NT2/D1 (cell line): Measurements from ENCODE around the gene RHOV.

Experiments
- DNase-seq: peaks from one replicate; pipeline ENCODE4 v3.0.0-alpha.2; 2011; ENCODE audit warnings: low read depth, low spot score
- H3K27me3 ChIP-seq: 2 replicates; pipeline ENCODE4 v1.6.0; 2011; ENCODE audit warnings: mild to moderate bottlenecking; ENCODE audit not compliant: insufficient read length, insufficient read depth
- H3K36me3 ChIP-seq: 2 replicates; pipeline ENCODE4 v1.6.1; 2011; ENCODE audit warnings: mild to moderate bottlenecking, low read length, mixed read lengths; ENCODE audit not compliant: insufficient read depth, insufficient read length
- H3K4me1 ChIP-seq: 2 replicates; pipeline ENCODE4 v1.5.1; 2011; ENCODE audit not compliant: insufficient read depth, insufficient read length
- H3K4me3 ChIP-seq: 2 replicates; pipeline ENCODE4 v1.5.1; 2011; ENCODE audit warnings: low read depth; ENCODE audit not compliant: insufficient read length
- H3K9ac ChIP-seq: 2 replicates; pipeline ENCODE4 v1.6.0; 2011; ENCODE audit warnings: low read depth; ENCODE audit not compliant: insufficient read length
- H3K9me3 ChIP-seq: 2 replicates; pipeline ENCODE4 v1.5.1; 2011; ENCODE audit warnings: mild to moderate bottlenecking, low read length; ENCODE audit not compliant: insufficient read depth
- SUZ12 ChIP-seq: IDR thresholded peaks from 2 replicates; pipeline ENCODE4 v1.6.1; 2011; ENCODE audit not compliant: insufficient read length, insufficient read depth; ENCODE audit errors: extremely low read depth
- YY1 ChIP-seq: IDR thresholded peaks from 2 replicates; pipeline ENCODE4 v1.6.1; 2011; ENCODE audit not compliant: insufficient read length, insufficient read depth
- ZNF274 ChIP-seq: IDR thresholded peaks from 2 replicates; pipeline ENCODE4 v1.6.1; 2011; ENCODE audit warnings: mild to moderate bottlenecking, low read depth, low read length

The RHOV gene

DNA sequence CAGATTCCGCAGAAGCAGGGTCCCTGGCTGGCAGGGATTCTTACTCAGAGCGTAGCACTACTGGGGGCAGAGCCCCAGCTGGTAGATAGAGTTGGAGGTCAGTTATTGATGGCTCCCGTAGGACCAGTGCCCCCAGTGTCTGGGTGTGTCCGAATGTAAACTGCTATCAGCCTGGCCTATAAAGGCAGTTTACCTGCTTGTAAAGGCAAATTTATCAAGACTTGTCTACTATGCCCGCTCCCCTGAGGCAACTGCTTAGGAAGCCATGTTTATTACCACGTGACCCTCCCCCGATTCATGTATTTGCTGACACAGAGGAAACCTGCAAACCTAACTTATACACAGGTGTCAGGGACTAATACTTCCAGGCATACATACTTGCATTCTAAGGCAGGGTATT, 44.9 kb downstream of the RHOV start:
- no peaks in the 10 kb centered on the region for H3K27me3 ChIP-seq
- no peak overlapping the region for H3K4me3 ChIP-seq
- H3K36me3 ChIP-seq = no peaks in the 10 kb centered on the region
- H3K9me3 ChIP-seq = no peaks in the 10 kb centered on the region
- no peaks in the 10 kb centered on the region for H3K4me1 ChIP-seq
- TF ChIP-seq ZNF274 (no peak), SUZ12 (no peak), YY1 (no peak)
- no peak for DNase-seq
- H3K9ac ChIP-seq = no peak overlapping the region

DNA sequence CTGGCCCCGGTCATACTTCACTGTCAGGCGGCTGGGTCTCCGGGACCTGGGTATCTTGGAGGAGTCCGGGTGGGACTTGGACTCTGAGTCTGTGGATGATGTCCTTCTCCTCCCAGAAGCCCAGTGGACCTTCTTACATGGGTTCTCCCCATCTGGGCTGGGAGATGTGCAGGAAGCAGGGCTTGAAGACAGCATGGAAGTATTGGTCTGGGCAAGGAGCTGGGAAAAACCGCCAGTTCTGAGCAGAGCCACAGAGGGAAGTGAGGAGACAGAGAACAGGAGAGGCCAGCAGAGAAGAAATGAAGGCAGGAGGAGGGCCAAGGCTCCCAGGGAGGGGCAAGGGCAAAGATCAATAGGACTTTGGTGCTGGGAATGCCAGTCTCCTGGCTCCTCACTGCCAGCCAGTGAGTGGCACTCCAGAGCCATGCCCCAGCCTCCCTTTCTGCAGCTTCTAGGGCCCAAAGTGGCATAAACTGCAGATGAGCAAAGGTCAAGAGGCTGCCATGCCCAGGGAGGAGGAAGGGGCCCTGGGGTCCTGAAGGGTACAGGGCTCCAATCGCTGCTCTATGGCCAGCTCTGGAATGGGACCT, 45.5 kb downstream of the RHOV start, which contains the start of gene PPP1R14D:
TSS of gene PPP1R14D (minus strand) at position 262 of the 590 bp plus-strand sequence. CDS start at position 195, 67 bp downstream.
- no peak for TF ChIP-seq YY1
- no peak for TF ChIP-seq ZNF274
- TF ChIP-seq SUZ12 = no peak
- Histone ChIP-seq H3K27me3 (no peaks in the 10 kb centered on the region), H3K9ac (no peak within 1 kb of the TSS), H3K4me3 (no peak within 1 kb of the TSS), H3K4me1 (no peaks in the 10 kb centered on the region), H3K9me3 (no peaks in the 10 kb centered on the region), H3K36me3 (no peaks in the 10 kb centered on the region)
- no peak for DNase-seq

DNA sequence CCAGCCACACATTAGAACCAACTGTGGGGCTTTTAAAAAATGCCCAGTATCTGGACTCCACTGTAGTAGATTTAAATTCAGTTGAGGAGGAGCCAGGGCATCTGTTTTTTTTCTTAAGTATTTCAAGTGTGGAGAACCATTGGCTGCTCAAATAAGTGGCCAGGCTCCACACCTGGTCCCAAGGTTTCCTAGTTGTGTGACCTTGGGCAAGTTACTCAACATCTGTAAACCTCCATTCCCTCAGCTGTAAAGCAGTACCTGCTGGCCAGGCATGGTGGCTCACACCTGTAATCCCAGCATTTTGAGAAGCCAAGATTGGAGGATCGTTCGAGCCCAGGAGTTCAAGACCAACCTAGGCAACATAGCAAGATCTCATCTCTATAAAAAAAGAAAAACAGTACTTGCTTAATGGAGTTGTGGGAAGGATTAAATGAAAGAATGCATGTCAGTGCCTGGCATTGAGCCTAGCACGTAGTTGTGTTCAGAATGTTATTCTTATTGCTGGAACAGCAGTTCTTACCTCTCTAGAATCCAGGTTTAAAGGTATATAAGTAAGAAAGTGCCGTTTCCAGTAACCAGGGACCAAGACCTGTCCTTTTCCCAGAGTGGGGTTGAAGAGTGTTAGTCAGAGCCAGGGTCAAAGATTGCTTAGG, 47.5 kb downstream of the RHOV start:
- Histone ChIP-seq H3K9ac (no peak overlapping the region), H3K27me3 (no peaks in the 10 kb centered on the region), H3K4me3 (no peak overlapping the region), H3K4me1 (no peaks in the 10 kb centered on the region), H3K36me3 (no peaks in the 10 kb centered on the region), H3K9me3 (no peaks in the 10 kb centered on the region)
- TF ChIP-seq SUZ12 (no peak), YY1 (no peak), ZNF274 (no peak)
- DNase-seq = no peak

DNA sequence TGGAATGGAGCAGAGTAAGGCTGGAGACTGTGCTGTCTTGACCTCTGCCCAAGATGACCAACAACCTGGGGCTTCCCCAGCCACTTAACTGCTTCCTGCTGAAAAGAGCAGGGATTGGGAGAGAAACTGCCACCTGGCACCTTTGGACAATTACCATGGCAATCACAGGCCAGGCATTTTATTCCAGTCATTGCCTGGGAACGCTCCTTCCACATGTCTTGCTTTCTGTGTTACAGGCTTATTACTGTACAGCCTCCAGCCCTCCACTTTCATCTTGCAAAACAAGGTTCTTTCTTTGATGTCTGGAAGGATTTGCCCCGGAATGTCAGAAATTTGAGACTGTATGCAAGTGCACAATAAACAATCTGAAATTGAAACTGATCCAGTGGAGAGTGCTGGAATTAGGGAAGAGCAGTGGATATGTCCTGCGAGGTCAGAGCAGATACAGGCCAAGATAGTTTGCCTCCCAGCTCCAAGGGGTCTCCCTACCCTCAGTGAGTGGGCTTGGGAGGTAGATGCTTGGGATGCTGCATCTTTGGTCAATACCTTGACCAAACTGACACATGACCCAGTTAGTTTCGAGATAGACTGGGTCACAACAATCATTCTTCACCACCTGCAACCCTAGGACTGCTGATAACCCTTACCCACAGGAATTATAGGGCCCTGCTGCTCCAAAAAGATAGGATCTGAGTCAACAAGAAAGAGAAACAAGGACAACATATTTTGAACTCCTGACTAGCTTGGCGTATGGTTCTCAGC, 48.2 kb downstream of the RHOV start:
- H3K27me3 ChIP-seq = no peaks in the 10 kb centered on the region
- H3K4me1 ChIP-seq = no peaks in the 10 kb centered on the region
- no peaks in the 10 kb centered on the region for H3K36me3 ChIP-seq
- no peak overlapping the region for H3K9ac ChIP-seq
- H3K9me3 ChIP-seq = no peaks in the 10 kb centered on the region
- H3K4me3 ChIP-seq = no peak overlapping the region
- TF ChIP-seq YY1 (no peak), SUZ12 (no peak), ZNF274 (no peak)
- no peak for DNase-seq

DNA sequence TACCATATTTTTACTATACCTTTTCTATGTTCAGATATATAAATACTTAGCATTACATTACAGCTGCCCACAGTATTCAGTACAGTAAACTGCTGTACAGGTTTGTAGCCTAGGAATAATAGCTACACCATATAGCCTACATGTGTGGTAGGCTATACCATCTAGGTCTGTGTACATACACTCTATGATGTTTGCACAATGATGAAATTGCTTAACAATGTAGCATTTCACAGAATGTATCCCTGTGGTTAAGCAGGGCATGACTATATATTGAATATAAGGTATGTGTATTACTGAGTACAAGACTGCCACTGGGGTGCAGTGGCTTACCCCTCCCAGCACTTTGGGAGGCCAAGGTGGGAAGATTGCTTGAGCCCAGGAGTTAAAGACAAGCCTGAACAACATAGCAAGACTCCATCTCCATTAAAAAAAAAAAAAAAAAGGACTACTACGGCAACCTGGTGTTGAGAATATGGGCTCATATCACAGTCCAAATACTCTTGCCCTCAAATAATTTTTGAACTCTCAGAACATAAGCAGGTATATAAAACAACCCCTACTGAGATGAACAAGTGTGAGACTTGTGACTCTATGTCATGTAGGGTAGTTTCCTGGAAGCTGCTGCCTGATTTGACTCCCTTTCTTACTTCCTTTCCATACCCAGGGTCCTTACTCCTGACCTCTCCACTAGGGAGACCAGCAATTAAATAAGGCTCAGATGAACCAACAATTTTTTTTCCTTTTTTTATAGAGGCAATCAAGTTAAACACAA, 50.3 kb downstream of the RHOV start:
- no peaks in the 10 kb centered on the region for H3K9me3 ChIP-seq
- H3K4me1 ChIP-seq = no peaks in the 10 kb centered on the region
- no peak overlapping the region for H3K4me3 ChIP-seq
- H3K9ac ChIP-seq = no peak overlapping the region
- TF ChIP-seq ZNF274 (no peak), SUZ12 (no peak), YY1 (no peak)
- DNase-seq = no peak
- H3K27me3 ChIP-seq = no peaks in the 10 kb centered on the region
- H3K36me3 ChIP-seq = no peaks in the 10 kb centered on the region
